Epithelial cell of proximal tubule (primary cell): ENCODE measurements around the gene TUT7. TPM values are rescaled to one million over a fixed set of nuclear protein-coding genes. Genes with fewer than 3 reads are reported as not detected.
"Not testable (repeated sequence)": the region's sequence is repeated elsewhere in the genome, so short reads cannot be mapped to it uniquely, and the experiment has no call there.

ENCODE experiments used
- DNase-seq: peaks from one replicate; pipeline ENCODE4 v3.0.0-alpha.2; 2011; ENCODE audit warnings: low read depth
- H3K4me3 ChIP-seq: 2 replicates; pipeline ENCODE4 v1.5.1; 2011; ENCODE audit warnings: low read depth, mild to moderate bottlenecking, low read length
- total RNA-seq: library from RNA; depleted of rRNA; stranded (reverse); fragments of >200 nt; gene quantifications from 2 replicates; pipeline ENCODE4 v1.2.3, GENCODE V29; 2015
- TF ChIP-seq, protein P1 (sequence below): conservative IDR thresholded peaks from 2 replicates; pipeline ENCODE4 v1.5.1; 2012; ENCODE audit warnings: low read depth, mild to moderate bottlenecking, low read length

Gene TUT7
- total RNA-seq, 1 donor from 2014 or later = 25.4 TPM

DNA sequence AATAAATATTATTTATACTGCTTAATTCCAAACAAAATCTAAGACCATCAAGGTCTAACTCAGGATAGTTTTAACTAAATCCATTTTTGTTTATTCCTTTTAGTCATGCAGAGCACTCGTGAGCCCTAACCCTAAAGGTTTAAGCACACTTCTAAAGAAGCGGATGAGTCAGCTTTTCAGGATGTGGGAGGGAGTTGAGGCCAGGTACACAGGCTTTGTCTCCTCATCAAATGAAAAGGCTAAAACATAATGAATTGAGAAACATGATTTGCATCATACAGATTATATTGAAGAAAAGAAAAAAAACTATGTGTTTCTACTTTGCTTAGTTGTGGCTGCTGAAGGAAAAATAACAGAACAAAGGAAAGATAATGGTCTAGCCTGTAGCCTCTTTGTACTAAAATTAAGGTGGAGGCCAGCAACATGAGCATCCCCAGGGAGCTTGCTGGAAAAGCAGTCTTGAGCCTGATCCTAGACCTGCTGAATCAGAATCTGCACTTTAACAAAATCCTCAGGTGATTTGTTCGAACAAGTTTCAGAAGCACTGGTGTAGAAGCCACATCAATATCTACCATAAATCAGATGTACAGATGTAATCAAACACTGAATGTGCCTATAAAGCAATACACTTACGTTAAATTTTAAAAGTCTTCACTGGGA, 50.8 kb downstream of the TUT7 start:
- H3K4me3 ChIP-seq = no peak overlapping the region
- TF ChIP-seq, protein P1, sequence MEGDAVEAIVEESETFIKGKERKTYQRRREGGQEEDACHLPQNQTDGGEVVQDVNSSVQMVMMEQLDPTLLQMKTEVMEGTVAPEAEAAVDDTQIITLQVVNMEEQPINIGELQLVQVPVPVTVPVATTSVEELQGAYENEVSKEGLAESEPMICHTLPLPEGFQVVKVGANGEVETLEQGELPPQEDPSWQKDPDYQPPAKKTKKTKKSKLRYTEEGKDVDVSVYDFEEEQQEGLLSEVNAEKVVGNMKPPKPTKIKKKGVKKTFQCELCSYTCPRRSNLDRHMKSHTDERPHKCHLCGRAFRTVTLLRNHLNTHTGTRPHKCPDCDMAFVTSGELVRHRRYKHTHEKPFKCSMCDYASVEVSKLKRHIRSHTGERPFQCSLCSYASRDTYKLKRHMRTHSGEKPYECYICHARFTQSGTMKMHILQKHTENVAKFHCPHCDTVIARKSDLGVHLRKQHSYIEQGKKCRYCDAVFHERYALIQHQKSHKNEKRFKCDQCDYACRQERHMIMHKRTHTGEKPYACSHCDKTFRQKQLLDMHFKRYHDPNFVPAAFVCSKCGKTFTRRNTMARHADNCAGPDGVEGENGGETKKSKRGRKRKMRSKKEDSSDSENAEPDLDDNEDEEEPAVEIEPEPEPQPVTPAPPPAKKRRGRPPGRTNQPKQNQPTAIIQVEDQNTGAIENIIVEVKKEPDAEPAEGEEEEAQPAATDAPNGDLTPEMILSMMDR = no peak
- DNase-seq = no peak

GRCh38 chr9:86301686-86302085, 52.5 kb downstream of the TUT7 start:
- no peak for DNase-seq
- TF ChIP-seq, protein P1 = no peak
- no peak overlapping the region for H3K4me3 ChIP-seq

DNA sequence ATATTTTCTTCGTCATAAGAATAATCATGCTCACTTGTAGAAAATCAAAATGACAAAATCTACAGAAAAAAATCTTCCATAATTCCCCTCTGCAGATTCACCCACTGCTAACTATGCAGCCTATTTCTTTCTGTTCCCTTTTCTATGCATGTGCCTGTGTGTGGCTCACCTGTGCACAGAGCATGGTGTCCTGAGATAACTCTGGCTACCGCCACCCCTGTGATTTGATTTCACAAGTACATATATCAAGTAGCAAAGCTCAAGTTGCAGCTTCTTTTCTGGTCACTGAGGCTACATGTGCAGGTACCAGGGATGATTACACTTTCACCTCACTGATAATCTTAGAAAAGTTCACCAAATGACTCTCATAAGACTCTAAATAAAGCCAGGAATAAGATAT, 53.5 kb downstream of the TUT7 start:
- DNase-seq = no peak
- TF ChIP-seq, protein P1 = no peak
- no peak overlapping the region for H3K4me3 ChIP-seq

DNA sequence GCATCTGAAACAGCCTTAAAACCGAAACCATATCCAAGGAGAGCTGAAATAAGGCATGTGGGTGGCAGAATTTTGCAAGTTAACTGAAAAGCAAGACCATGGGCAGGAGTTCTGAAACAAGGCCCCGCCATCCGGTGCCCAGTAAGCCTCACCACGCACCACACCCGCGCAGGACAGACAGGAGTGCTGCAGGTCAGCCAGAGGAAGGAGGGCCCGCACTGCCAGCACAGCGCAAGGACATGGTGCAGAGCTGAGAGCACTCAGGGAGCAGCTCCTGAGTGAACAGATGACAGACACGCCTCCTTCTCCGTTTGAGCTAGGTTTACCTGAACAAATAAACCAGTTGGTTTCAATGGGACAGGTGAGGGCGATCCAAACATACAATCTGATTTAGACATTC, 55.3 kb downstream of the TUT7 start:
- no peak for DNase-seq
- TF ChIP-seq, protein P1 = no peak
- H3K4me3 ChIP-seq = no peak overlapping the region

- DNase-seq = not testable (repeated sequence)
Measured at GRCh38 chr9:86290341-86290740, 63.9 kb downstream of the TUT7 start.

GRCh38 chr9:86288499-86289198, 65.6 kb downstream of the TUT7 start:
- TF ChIP-seq, protein P1 = no peak
- no peak overlapping the region for H3K4me3 ChIP-seq
- DNase-seq = no peak

More at GRCh38 chr9:86290341-86290740, 63.9 kb downstream of the TUT7 start:
- H3K4me3 ChIP-seq = not testable (repeated sequence)

DNA sequence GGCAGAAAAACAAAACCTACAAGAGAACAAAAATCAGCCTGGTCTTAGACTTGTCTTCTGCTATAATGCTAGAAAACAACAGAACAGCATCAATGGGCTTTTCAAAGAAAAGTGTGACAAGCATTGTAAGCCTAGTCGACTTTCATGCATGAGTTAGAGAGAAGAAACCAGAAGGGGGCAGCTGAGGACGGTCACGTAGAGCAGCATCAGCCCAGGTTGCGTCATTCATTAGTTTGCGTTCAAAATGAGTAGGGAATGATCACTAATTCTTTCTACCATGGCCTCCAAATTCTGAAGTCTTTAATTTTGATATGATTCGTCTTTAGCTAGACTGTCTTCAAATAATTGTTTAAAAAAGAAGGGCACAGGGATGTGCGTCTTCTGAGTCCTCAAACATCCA, 67.2 kb downstream of the TUT7 start:
- TF ChIP-seq, protein P1 = peak; percentile 58
- H3K4me3 ChIP-seq = no peak overlapping the region
- DNase-seq = peak; percentile 23
